Adrenal gland (tissue), 5 donors: ENCODE results near the gene POLR2E.

Source experiments
- CTCF ChIP-seq, 6 experiments: fragments of 450-650 bp in 4 of 6; fragments of 200-600 bp in 2 of 6; sonication (generic) in 1 of 6; IDR thresholded peaks; 1 replicate in 5 of 6; 2 replicates in 1 of 6; pipeline versions ENCODE4 v1.5.1 to v1.8.0; 2016 to 2021; ENCODE audit warnings: antibody characterized with exemption in 6 of 6, mild to moderate bottlenecking in 2 of 6, moderate library complexity in 1 of 6
- POLR2A ChIP-seq, 2 donors: fragments of 450-650 bp; IDR thresholded peaks; one replicate each; pipeline ENCODE4 v1.6.1; 2017; ENCODE audit warnings: antibody characterized with exemption in 2 of 2, mild to moderate bottlenecking in 2 of 2, moderate library complexity in 1 of 2
- donor health status: DM: no; HTN: no; CAD: no.

DNA sequence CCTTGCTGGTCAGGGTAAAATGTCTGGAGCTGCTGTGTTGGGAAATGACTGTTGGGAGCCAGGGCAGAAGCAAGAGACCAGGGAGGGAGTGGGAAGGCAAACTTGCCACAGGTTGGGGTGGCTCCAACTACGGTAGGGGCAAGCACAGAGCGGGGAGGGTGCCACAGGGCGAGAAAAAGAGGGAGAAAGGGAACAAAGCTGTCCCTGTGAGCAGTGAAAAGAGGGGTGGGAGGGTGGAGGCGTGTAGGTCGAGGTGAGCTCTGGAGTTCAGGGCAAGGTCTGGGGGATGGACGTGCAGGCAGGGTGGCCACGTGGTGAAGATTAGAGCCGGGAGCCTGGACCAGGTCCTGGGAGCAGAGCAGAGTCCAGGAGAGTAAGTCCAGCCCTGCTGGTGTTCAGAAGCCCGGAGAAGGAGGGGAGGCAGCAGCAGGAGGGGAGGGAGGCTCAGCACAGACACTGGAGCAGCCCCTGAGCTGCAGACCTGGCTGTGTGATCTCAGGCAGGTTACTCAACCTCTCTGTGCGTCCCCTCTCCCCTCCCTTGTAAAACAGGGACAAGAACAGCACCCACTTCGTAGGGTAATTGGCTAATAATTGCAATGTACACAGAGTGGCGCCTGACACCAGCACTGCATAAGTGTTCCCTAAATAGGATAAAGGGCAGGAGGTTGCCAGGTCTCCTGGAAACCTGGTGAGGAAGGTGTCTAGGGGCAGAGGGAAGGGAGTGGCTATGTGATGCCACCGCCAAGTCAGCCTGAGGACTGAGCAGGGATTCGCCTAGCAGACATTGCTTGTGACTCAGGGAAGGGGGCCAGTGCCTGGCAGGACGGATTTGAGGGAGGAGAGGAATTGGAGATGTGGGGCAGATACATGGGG, 3.2 kb upstream of the POLR2E start:
- TF ChIP-seq CTCF (IDR thresholded peaks at IDR 0.05) (no peak), POLR2A (IDR thresholded peaks at IDR 0.05) (no peak)
